Psoas muscle (tissue), 8 donors: ENCODE data around the gene GMEB2. TPM values are rescaled to one million over a fixed set of nuclear protein-coding genes. Genes with fewer than 3 reads are reported as not detected.

Experiments
- ATAC-seq, 4 donors: fragments of 200-7000 bp; cut with Tn5 transposase; one replicate each; pipeline ENCODE4 v1.9.1; 2020; ENCODE audit warnings: moderate library complexity in 3 of 4, mild to moderate bottlenecking in 2 of 4
- DNase-seq, 2 donors: peaks; one replicate each; pipeline ENCODE4 v3.0.0-alpha.2; 2020
- H3K27ac ChIP-seq: fragments of 200-600 bp; one replicate; pipeline ENCODE4 v1.8.0; 2022
- H3K27me3 ChIP-seq, 3 donors: fragments of 200-600 bp in 1 of 3; one replicate each; pipeline versions ENCODE4 v1.6.1 to v1.8.0; 2013 to 2022; ENCODE audit warnings: low read length in 2 of 3, mild to moderate bottlenecking in 2 of 3, moderate library complexity in 1 of 3; ENCODE audit not compliant: insufficient read depth in 3 of 3
- H3K36me3 ChIP-seq, 2 donors: fragments of 200-600 bp in 1 of 2; one replicate each; pipeline versions ENCODE4 v1.6.1 to v1.8.0; 2013 to 2022; ENCODE audit warnings: low read depth in 1 of 2, mild to moderate bottlenecking in 1 of 2, moderate library complexity in 1 of 2; ENCODE audit not compliant: insufficient read depth in 1 of 2
- H3K4me1 ChIP-seq: fragments of 200-600 bp; one replicate; pipeline ENCODE4 v1.8.0; 2022
- H3K4me3 ChIP-seq: fragments of 200-600 bp; one replicate; pipeline ENCODE4 v1.8.0; 2022; ENCODE audit warnings: mild to moderate bottlenecking
- H3K9me3 ChIP-seq: fragments of 200-600 bp; one replicate; pipeline ENCODE4 v1.8.0; 2022
- WGBS, 3 donors: extraction: QIAGEN DNeasy Blood & Tissue Kit; methylation state at CpG; one replicate each; pipeline versions ENCODE4 v1.1.6 to v1.1.7; 2013; 5-methylcytosine and 5-hydroxymethylcytosine counted together
- intact Hi-C, 2 donors: fragments of 100-400 bp; cut with DNase I; formaldehyde crosslinking; loops; one replicate each; pipeline versions ENCODE4 v1.11.0 to v1.14.2; 2022
- polyA plus RNA-seq, 3 donors: library from polyadenylated mRNA; stranded (reverse); fragments of 200-250 nt; gene quantifications; one replicate each; pipeline ENCODE4 v1.2.3, GENCODE V29; 2013
- total RNA-seq, 4 donors: library from RNA; stranded (reverse); fragmentation: NEBNext Ultra II Directional in 2 of 4; extraction: Animal tissue kit (Norgen Biotek cat#: 25700) in 2 of 4; gene quantifications; one replicate each; pipeline versions ENCODE4 v1.2.1 to v1.2.4, GENCODE V29; 2021 to 2023
- TF ChIP-seq, protein P1 (sequence below): fragments of 200-600 bp; IDR thresholded peaks from one replicate; pipeline ENCODE4 v1.8.0; 2022; ENCODE audit warnings: antibody characterized with exemption
- donor health status: healthy with polysubstance abuse.
- donor health status: DM: no; HTN: no; CAD: no; lungs with moderate emphysema.
- donor health status: Bipolar disorder and iron deficiency.
- donor health status: healthy.
- donor health status: DM: yes; HTN: yes; CAD: no.
- donor health status: DM: no; HTN: no; CAD: no.
- donor health status: DM: no; HTN: no; CAD: no.
- donor health status: DM: yes; HTN: yes; CAD: no.

Gene GMEB2
- total and polyA plus RNA-seq, 7 donors, result 5.4 to 10.1 (median 8.5) TPM

DNA sequence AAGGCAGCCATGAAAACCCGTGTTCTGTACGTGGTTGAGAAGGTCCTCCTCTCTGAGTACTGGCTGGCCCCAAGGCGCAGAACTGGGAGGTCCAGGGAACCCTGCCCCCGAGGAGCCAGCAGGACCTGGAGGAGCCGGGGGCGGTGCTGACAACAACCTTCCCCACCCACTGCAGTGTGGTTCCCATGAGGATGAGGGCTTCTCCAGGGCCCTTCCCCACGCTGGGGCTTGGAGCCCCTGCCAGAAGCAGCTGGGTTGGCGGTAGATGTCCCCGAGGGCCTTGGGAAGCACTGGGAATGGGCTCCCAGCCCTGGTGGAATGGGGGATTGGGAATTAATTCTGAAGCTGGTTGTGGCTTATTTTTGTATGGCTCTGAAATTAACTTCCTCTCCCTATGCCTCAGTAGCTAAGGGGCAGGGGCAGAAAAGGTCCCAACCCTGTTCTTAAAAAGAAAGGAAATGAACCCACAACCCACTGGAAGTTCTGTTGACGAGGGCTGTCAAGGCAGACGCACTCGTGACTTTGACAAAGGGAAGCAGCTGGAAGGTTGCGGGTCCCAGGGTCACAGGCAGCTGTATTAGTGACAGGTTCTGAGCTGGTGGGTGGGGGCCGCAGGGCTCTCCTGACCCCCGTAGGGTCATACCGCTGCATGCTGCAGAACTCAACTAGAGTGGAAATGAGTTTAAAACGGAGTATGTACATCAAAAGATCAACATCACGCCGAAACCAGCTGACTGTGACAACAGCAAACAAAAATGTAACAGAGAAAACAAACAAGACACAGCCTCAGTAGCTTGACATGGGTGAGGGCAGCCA is 38.9 kb downstream of the GMEB2 start:
- 70 to 73% (median 70%) methylated on average over 19 of the region's 19 CpGs for WGBS, 3 donors
- DNase-seq, result no peak
- H3K4me3 ChIP-seq, result no peak overlapping the region
- no peak for ATAC-seq
- H3K9me3 ChIP-seq, result no peaks in the 10 kb centered on the region
- intact Hi-C loops, result no loop called here
- no peak overlapping the region for H3K27ac ChIP-seq
- TF ChIP-seq, protein P1, sequence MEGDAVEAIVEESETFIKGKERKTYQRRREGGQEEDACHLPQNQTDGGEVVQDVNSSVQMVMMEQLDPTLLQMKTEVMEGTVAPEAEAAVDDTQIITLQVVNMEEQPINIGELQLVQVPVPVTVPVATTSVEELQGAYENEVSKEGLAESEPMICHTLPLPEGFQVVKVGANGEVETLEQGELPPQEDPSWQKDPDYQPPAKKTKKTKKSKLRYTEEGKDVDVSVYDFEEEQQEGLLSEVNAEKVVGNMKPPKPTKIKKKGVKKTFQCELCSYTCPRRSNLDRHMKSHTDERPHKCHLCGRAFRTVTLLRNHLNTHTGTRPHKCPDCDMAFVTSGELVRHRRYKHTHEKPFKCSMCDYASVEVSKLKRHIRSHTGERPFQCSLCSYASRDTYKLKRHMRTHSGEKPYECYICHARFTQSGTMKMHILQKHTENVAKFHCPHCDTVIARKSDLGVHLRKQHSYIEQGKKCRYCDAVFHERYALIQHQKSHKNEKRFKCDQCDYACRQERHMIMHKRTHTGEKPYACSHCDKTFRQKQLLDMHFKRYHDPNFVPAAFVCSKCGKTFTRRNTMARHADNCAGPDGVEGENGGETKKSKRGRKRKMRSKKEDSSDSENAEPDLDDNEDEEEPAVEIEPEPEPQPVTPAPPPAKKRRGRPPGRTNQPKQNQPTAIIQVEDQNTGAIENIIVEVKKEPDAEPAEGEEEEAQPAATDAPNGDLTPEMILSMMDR, result no peak
- H3K4me1 ChIP-seq, result no peaks in the 10 kb centered on the region
- peaks cover 4 to 38% of the 10 kb centered on the region in 2 donors for H3K36me3 ChIP-seq
- H3K27me3 ChIP-seq, result no peaks in the 10 kb centered on the region

DNA sequence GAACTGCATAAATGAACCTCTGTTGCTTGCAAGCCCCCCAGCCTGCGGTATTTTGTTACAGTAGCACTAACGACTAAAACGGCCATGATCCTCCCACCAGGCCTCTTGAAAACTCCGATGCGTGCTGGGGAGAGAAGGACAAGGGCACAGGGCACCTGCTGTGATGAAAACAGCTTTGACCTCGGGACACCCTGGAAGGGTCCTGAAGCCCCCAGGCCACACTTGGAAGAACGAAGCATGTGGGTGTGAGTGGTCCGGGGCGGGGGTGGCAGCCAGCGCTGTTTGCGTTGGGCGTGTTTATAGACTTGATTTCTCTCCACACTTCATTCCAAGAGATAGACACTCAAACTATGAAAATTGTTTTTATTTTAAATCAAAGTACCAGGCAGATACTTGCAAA is 39.6 kb downstream of the GMEB2 start:
- TF ChIP-seq, protein P1, result no peak
- intact Hi-C loops, result no loop called here

DNA sequence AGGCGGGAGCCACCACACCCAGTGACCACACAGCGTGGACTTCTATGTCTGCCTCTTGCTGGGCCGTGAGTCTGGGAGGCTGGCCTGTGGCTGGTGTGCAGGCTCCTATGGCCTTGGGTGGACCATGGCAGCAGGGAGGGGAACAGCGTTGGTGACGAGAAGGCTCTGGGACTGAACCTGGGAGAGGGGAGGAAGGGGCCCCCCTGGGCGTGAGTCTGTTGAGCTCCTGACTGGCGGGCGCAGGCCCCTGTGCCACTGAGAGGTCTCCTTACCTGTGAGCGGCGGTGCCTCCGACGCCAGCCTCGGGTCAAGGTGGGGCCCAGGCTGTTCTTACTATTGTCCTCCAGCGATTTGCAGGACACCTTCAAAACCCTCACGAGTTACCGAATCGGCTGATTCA is 40.1 kb downstream of the GMEB2 start:
- no peaks in the 10 kb centered on the region for H3K9me3 ChIP-seq
- TF ChIP-seq, protein P1, result no peak
- H3K27me3 ChIP-seq, result no peaks in the 10 kb centered on the region
- no peaks in the 10 kb centered on the region for H3K4me1 ChIP-seq
- peaks cover 2 to 26% of the 10 kb centered on the region in 2 donors for H3K36me3 ChIP-seq
- DNase-seq, result no peak
- 89 to 96% (median 90%) methylated on average over 16 to 17 of the region's 17 CpGs for WGBS, 3 donors
- intact Hi-C loops, result no loop called here
- ATAC-seq, result peak in 1 of 4 donors; percentile 14
- no peak overlapping the region for H3K4me3 ChIP-seq
- no peak overlapping the region for H3K27ac ChIP-seq

More for the DNA sequence above, 39.6 kb downstream of the GMEB2 start:
- Histone ChIP-seq H3K4me1 (no peaks in the 10 kb centered on the region), H3K36me3 (peaks cover 4 to 31% of the 10 kb centered on the region in 2 donors), H3K4me3 (no peak overlapping the region), H3K27me3 (no peaks in the 10 kb centered on the region), H3K27ac (no peak overlapping the region), H3K9me3 (no peaks in the 10 kb centered on the region)
- DNase-seq (no peak), ATAC-seq (no peak)
- 88 to 92% (median 90%) methylated on average over 12 of the region's 12 CpGs for WGBS, 3 donors

DNA sequence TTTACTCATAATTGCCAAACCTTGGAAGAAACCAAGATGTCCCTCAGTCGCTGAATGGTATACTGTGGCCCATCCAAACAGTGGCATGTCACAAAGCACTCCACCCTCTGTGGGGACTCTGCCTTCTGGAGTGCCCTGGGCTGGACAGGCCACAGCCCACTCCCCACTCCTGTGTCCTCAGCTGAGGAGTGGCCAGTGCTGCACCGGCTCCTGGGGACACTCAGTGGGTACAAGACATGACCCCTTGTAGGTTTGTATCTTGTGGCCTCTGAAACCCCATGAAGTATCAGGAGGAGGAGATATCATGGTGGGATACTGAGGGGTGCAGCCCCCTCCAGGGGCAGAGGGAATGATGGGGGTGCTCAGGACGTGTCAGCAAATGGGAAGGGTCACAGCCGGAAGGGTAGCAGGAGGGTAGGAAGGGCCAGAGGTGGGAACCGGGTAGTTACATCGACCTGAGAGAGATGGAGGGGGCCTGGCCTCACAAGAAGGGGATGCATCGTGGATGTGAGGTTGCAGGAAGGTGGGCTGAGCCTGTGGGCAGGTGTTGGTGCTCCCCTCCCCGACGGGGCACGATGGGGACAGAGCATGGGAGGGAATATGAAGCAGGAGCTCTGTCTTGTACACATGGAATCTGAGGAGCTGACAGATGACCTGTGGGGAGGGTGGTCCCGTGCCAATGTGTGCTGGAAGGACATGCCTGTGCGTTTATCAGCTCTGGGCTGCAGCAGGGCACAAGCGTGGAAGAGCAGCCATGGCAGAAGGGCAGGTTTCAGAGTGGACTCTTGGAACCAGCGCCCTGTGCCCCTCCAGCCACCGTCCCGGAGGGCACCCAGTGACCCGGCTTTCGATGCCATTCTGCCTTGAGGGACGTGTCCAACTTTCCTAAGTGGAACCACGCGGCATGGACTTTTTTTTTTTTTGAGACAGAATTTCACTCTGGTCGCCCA is 41.0 kb downstream of the GMEB2 start:
- TF ChIP-seq, protein P1, result no peak
- peak in 1 of 4 donors; percentile 34 for ATAC-seq
- DNase-seq, result no peak
- intact Hi-C loops, result no loop called here
- peaks cover 0 to 17% of the 10 kb centered on the region in 2 donors for H3K36me3 ChIP-seq
- H3K4me1 ChIP-seq, result no peaks in the 10 kb centered on the region
- H3K9me3 ChIP-seq, result no peaks in the 10 kb centered on the region
- H3K27me3 ChIP-seq, result no peaks in the 10 kb centered on the region
- no peak overlapping the region for H3K4me3 ChIP-seq
- 50 to 70% (median 51%) methylated on average over 22 of the region's 22 CpGs for WGBS, 3 donors
- no peak overlapping the region for H3K27ac ChIP-seq
